IgD-negative memory B cell (primary cell): ENCODE measurements around the gene FDXACB1. TPM values are rescaled to one million over a fixed set of nuclear protein-coding genes. Genes with fewer than 3 reads are reported as not detected.

Experiments
- H3K27ac Mint-ChIP-seq, 3 donors: one replicate each; pipeline ENCODE4 v1.8.0; 2020 to 2022; ENCODE audit warnings: mild to moderate bottlenecking in 3 of 3, mixed read lengths in 3 of 3, moderate library complexity in 1 of 3
- H3K27me3 Mint-ChIP-seq: one replicate; pipeline ENCODE4 v1.8.0; 2021; ENCODE audit warnings: mixed read lengths
- H3K36me3 Mint-ChIP-seq: one replicate; pipeline ENCODE4 v1.8.0; 2020; ENCODE audit warnings: mild to moderate bottlenecking, mixed read lengths
- H3K4me1 Mint-ChIP-seq, 3 donors: one replicate each; pipeline ENCODE4 v1.8.0; 2020 to 2022; ENCODE audit warnings: mixed read lengths in 3 of 3, mild to moderate bottlenecking in 1 of 3
- H3K4me3 Mint-ChIP-seq, 4 donors: one replicate each; pipeline ENCODE4 v1.8.0; 2020 to 2022; ENCODE audit warnings: mild to moderate bottlenecking in 4 of 4, mixed read lengths in 4 of 4, moderate library complexity in 3 of 4
- H3K9me3 Mint-ChIP-seq, 3 donors: one replicate each; pipeline ENCODE4 v1.8.0; 2020 to 2021; ENCODE audit warnings: mixed read lengths in 3 of 3, mild to moderate bottlenecking in 1 of 3
- polyA plus RNA-seq: library from polyadenylated mRNA; unstranded; fragments of 300-500 nt; fragmentation: Illumina TruSeq; gene quantifications from one replicate; pipeline ENCODE4 v1.2.3, GENCODE V29; 2021

Gene FDXACB1
- polyA plus RNA-seq, 1 donor from 2014 or later: 6.8 TPM

DNA sequence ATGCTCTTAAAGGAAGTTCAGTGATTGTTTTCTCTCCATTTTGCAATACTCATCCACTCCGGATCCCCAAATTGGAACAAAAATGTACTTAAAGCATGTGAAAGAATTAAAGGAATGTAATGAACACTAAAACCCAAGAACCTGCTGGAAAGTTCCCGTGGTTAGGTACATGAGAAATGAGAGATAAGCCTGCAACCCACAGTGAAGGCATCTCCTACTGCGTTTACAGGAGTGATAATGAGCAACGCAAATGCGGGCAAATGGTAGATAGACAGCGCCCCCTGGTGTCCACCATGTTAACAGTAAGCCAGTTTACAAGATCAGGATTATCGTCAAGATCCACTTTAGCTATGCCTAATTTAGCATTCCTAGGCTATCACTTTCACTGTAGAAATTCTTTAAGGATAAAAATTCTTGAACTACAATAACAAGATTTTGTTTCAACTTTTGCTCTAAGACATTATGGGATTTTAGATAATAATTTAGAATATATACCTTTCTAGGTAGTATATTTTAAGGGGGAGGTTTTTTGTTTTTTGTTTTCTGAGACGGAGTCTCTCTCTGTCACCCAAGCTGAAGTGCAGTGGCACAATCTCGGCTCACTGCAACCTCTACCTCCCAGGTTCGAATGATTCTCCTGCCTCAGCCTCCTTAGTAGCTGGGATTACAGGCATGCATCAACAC is 37.5 kb downstream of the FDXACB1 start:
- Mint-ChIP-seq H3K27ac (no peak overlapping the region), H3K4me1 (peaks cover 0 to 1% (median 0%) of the 10 kb centered on the region in 3 donors), H3K9me3 (no peaks in the 10 kb centered on the region), H3K27me3 (no peaks in the 10 kb centered on the region), H3K4me3 (no peak overlapping the region), H3K36me3 (no peaks in the 10 kb centered on the region)

GRCh38 chr11:111840143-111840542 is 38.8 kb downstream of the FDXACB1 start:
- H3K27ac Mint-ChIP-seq: no peak overlapping the region
- no peaks in the 10 kb centered on the region for H3K27me3 Mint-ChIP-seq
- H3K9me3 Mint-ChIP-seq: no peaks in the 10 kb centered on the region
- H3K4me3 Mint-ChIP-seq: no peak overlapping the region
- H3K4me1 Mint-ChIP-seq: peaks cover 0 to 1% (median 0%) of the 10 kb centered on the region in 3 donors
- H3K36me3 Mint-ChIP-seq: peaks cover 3% of the 10 kb centered on the region

DNA sequence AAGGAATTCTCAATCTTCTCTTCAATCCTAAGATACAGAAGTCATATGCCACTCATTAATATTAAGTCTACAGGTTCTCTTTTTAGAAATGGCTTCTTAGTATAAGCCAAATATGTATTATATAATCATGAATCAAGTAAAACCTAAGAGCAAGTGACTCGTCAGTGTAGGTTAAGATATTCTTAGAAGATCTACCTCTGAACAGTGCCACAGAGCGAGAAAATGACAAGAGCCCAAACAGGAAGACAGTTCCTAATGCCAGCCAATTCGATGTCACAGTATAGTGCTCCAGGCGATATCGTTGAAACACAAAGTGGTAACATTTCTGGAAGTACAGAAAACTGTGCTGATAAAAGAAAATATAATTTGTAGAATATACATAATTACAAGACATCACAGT is 40.9 kb downstream of the FDXACB1 start:
- Mint-ChIP-seq H3K4me3 (no peak overlapping the region), H3K36me3 (peaks cover 7% of the 10 kb centered on the region), H3K27ac (no peak overlapping the region), H3K27me3 (no peaks in the 10 kb centered on the region), H3K9me3 (no peaks in the 10 kb centered on the region), H3K4me1 (no peaks in the 10 kb centered on the region)

- Mint-ChIP-seq H3K36me3 (peaks cover 7% of the 10 kb centered on the region), H3K4me1 (no peaks in the 10 kb centered on the region), H3K9me3 (no peaks in the 10 kb centered on the region), H3K27me3 (no peaks in the 10 kb centered on the region), H3K27ac (no peak overlapping the region), H3K4me3 (no peak overlapping the region)
Observed at GRCh38 chr11:111837366-111837891, 41.5 kb downstream of the FDXACB1 start.

DNA sequence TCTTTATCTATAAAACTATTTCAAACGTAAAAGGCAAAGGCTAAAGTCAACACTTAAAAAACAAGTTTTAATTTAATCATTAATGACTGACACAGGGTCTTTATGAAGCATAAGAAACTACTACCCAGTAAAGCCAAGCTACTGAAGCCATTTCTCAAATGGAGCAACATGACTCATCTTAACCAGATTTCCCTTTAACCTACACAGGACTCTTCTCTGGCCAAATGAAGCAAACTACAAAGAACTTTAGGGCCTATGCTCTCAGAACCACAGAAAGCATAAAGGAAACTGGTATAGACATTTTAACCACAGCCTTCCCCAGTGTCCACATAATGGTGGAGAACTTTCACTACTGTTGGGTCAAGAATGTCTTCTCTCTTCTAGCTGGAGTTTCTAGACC is 42.2 kb downstream of the FDXACB1 start:
- Mint-ChIP-seq H3K9me3 (no peaks in the 10 kb centered on the region), H3K4me3 (no peak overlapping the region), H3K27me3 (no peaks in the 10 kb centered on the region), H3K4me1 (peaks cover 0 to 1% (median 0%) of the 10 kb centered on the region in 3 donors), H3K36me3 (peaks cover 7% of the 10 kb centered on the region), H3K27ac (no peak overlapping the region)

DNA sequence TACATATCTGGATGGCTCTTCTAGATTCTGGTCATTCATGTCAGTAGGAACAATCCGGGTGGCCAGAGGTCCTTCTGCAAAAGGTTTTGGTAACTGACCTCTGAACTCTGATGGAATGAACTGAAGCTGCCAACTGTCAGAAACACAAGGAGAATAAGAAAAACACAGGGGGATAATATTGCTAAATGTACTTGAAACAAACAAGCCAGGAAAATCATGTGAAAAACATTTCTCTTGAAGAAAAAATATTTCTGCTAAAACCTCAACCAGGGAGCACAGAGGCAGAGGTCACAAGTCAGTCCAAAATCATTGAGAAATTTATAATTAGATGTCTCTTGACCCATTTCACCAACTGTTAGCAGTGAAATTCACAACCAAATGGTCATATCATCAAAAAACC is 42.8 kb downstream of the FDXACB1 start:
- H3K9me3 Mint-ChIP-seq: no peaks in the 10 kb centered on the region
- H3K36me3 Mint-ChIP-seq: peaks cover 7% of the 10 kb centered on the region
- H3K4me3 Mint-ChIP-seq: no peak overlapping the region
- no peak overlapping the region for H3K27ac Mint-ChIP-seq
- peaks cover 0 to 1% (median 0%) of the 10 kb centered on the region in 3 donors for H3K4me1 Mint-ChIP-seq
- no peaks in the 10 kb centered on the region for H3K27me3 Mint-ChIP-seq

- no peak overlapping the region for H3K27ac Mint-ChIP-seq
- peaks cover 7% of the 10 kb centered on the region for H3K36me3 Mint-ChIP-seq
- no peaks in the 10 kb centered on the region for H3K27me3 Mint-ChIP-seq
- H3K4me1 Mint-ChIP-seq: peaks cover 0 to 1% (median 0%) of the 10 kb centered on the region in 3 donors
- no peak overlapping the region for H3K4me3 Mint-ChIP-seq
- no peaks in the 10 kb centered on the region for H3K9me3 Mint-ChIP-seq
Observed at GRCh38 chr11:111835665-111836064, 43.3 kb downstream of the FDXACB1 start.

DNA sequence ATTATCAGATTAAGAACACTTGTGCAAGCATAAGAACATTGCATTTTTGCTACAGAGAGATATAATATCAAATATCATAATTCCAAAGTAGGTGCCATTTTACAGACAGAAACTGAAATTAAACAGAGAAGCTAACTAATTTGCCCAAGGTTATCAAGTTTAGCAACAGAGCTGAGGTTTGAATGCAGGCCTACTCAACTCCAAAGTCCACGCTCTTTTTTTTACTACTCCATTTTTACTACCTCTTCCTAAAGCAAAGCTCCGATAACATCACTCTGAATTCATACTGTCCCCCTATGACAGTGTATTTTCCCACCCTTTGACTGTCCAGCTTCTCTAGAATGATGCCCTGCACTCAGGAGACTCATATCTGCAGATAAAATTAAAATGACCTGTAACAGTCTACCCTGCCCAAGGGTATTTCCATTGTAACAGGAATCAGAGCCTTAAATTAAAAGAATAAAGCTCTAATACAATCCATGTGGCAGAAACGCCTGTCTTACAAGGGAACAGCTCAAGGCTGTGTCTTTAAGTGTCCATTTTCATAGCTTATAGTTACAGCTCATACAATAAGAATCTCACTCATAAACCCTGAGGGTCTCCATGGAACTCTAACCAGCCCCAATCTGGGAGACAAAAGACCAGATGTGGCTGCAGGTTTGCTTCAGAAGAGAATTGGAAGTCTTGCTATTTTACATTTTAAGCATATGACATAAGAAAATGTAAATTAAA is 44.4 kb downstream of the FDXACB1 start:
- H3K27ac Mint-ChIP-seq: no peak overlapping the region

GRCh38 chr11:111833524-111833923 is 45.4 kb downstream of the FDXACB1 start:
- Mint-ChIP-seq H3K27me3 (no peaks in the 10 kb centered on the region), H3K4me3 (no peak overlapping the region), H3K36me3 (peaks cover 10% of the 10 kb centered on the region), H3K4me1 (peaks cover 0 to 1% (median 0%) of the 10 kb centered on the region in 3 donors), H3K27ac (no peak overlapping the region), H3K9me3 (no peaks in the 10 kb centered on the region)

More for the DNA sequence above, 44.4 kb downstream of the FDXACB1 start:
- Mint-ChIP-seq H3K4me3 (no peak overlapping the region), H3K9me3 (no peaks in the 10 kb centered on the region), H3K4me1 (peaks cover 0 to 1% (median 0%) of the 10 kb centered on the region in 3 donors), H3K36me3 (peaks cover 10% of the 10 kb centered on the region), H3K27me3 (no peaks in the 10 kb centered on the region)

- Mint-ChIP-seq H3K4me3 (no peak overlapping the region), H3K27me3 (no peaks in the 10 kb centered on the region), H3K9me3 (no peaks in the 10 kb centered on the region), H3K36me3 (peaks cover 10% of the 10 kb centered on the region), H3K4me1 (peaks cover 0 to 3% (median 0%) of the 10 kb centered on the region in 3 donors), H3K27ac (peak overlapping the region in 1 of 3 donors; percentile 16)
Observed at GRCh38 chr11:111829185-111829968, 49.6 kb downstream of the FDXACB1 start.

DNA sequence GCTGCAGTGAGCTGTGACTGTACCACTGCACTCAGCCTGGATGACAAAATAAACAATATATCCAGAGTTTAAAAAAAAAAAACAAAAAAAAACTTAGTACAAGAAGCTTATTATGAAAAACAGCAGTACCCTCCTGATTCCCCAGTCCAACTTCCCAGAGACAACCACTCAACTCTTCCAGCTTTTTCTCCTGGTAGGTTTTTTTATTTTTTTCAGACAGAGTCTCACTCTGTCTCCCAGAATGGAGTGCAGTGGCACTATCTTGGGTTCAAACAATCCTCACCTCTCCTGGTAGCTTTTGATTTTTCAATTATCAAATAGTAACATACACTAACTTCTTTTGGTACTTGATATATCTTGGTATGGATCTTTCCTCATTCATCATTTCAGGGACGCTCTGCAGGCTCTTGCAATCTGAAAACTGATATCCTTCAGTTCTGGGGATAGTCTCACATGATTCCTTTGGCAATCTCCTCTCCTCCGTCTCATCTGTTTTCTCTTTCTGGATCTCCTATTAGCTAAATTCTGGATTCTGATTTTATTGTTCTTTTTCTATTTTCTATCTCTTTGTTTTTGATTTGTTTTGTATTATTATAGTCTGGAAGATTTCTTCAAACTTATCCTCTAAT is 52.5 kb downstream of the FDXACB1 start:
- no peak overlapping the region for H3K27ac Mint-ChIP-seq
- H3K27me3 Mint-ChIP-seq: no peaks in the 10 kb centered on the region
- H3K4me3 Mint-ChIP-seq: no peak overlapping the region
- peaks cover 8% of the 10 kb centered on the region for H3K36me3 Mint-ChIP-seq
- peaks cover 0 to 2% (median 0%) of the 10 kb centered on the region in 3 donors for H3K4me1 Mint-ChIP-seq
- H3K9me3 Mint-ChIP-seq: no peaks in the 10 kb centered on the region

Other genes starting within 250 kb of the FDXACB1 start
- 14.9 TPM for gene PPP2R1B, start 112.8 kb downstream of the FDXACB1 start, polyA plus RNA-seq
- gene ALG9, start 7.6 kb downstream of the FDXACB1 start, polyA plus RNA-seq: 13.6 TPM
- gene CFAP68, start 376 bp upstream of the FDXACB1 start, polyA plus RNA-seq: 25.7 TPM
- gene CRYAB, start 32.6 kb upstream of the FDXACB1 start, polyA plus RNA-seq: not detected
- not detected for gene HSPB2, start 33.6 kb upstream of the FDXACB1 start, polyA plus RNA-seq
- gene C11orf52, start 39.7 kb upstream of the FDXACB1 start, polyA plus RNA-seq: not detected
- 0.34 TPM for gene DIXDC1, start 58.2 kb upstream of the FDXACB1 start, polyA plus RNA-seq
- 27.8 TPM for gene DLAT, start 146.2 kb upstream of the FDXACB1 start, polyA plus RNA-seq
- gene PIH1D2, start 194.9 kb upstream of the FDXACB1 start, polyA plus RNA-seq: not detected
- gene NKAPD1, start 195.1 kb upstream of the FDXACB1 start, polyA plus RNA-seq: 18.7 TPM
- 55.9 TPM for gene TIMM8B, start 207.6 kb upstream of the FDXACB1 start, polyA plus RNA-seq
- 142 TPM for gene SDHD, start 207.7 kb upstream of the FDXACB1 start, polyA plus RNA-seq